ENCODE results near the gene ZDHHC20.
"Not testable (repeated sequence)": the region's sequence is repeated elsewhere in the genome, so short reads cannot be mapped to it uniquely, and the experiment has no call there.

DNA sequence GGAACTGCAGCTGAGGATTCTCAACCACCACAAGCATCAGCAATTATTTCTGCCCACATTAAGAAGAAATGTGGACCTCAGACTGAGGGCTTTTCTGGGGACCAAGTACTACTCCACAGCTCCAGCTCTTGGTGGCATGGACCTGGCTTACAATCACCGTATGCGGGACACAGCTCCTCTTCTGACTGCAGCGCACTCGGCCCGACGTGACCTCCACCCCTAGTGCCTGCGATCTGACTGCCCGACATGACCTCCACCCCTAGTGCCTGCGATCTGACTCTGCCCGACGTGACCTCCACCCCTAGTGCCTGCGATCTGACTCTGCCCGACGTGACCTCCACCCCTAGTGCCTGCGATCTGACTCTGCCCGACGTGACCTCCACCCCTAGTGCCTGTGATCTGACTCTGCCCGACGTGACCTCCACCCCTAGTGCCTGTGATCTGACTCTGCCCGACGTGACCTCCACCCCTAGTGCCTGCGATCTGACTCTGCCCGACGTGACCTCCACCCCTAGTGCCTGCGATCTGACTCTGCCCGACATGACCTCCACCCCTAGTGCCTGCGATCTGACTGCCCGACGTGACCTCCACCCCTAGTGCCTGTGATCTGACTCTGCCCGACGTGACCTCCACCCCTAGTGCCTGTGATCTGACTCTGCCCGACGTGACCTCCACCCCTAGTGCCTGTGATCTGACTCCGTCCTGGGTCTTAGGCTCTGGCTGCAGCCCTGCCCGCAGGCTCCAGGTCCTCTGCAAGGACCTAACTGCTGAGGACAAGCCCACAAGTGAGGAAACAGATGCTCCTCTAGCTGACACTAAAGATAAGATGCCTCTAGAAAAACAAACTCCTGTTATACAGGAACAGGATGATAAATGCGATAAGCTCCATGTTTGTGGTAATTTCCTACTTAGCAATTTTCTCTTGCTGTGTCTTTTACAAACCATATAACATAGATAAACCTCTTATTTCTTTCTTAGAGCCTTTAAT is 81.8 kb downstream of the ZDHHC20 start:
- TF ChIP-seq, protein P1, sequence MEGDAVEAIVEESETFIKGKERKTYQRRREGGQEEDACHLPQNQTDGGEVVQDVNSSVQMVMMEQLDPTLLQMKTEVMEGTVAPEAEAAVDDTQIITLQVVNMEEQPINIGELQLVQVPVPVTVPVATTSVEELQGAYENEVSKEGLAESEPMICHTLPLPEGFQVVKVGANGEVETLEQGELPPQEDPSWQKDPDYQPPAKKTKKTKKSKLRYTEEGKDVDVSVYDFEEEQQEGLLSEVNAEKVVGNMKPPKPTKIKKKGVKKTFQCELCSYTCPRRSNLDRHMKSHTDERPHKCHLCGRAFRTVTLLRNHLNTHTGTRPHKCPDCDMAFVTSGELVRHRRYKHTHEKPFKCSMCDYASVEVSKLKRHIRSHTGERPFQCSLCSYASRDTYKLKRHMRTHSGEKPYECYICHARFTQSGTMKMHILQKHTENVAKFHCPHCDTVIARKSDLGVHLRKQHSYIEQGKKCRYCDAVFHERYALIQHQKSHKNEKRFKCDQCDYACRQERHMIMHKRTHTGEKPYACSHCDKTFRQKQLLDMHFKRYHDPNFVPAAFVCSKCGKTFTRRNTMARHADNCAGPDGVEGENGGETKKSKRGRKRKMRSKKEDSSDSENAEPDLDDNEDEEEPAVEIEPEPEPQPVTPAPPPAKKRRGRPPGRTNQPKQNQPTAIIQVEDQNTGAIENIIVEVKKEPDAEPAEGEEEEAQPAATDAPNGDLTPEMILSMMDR (IDR thresholded peaks at IDR 0.05 in 2 of 3, conservative IDR thresholded peaks at IDR 0.05 in 1 of 3; ENCODE audit: borderline replicate concordance in 1 of 3, insufficient read depth in 1 of 3, low read depth in 2 of 3, low read length in 2 of 3), result not testable (repeated sequence)
- TF ChIP-seq SIN3A (IDR thresholded peaks at IDR 0.05; ENCODE audit: low read depth); ZNF274 (IDR thresholded peaks at IDR 0.05; ENCODE audit: low read depth, low read length); POLR2A (IDR thresholded peaks at IDR 0.05; ENCODE audit: borderline replicate concordance, extremely low read depth, insufficient read depth, insufficient read length); FOSL1 (IDR thresholded peaks at IDR 0.05; ENCODE audit: low read depth); POLR2AphosphoS5 (IDR thresholded peaks at IDR 0.05; ENCODE audit: low read depth, low read length); EZH2phosphoT487 (IDR thresholded peaks at IDR 0.05; ENCODE audit: borderline replicate concordance); EZH2 (IDR thresholded peaks at IDR 0.05); CBX3 (IDR thresholded peaks at IDR 0.05; ENCODE audit: low read depth): not testable (repeated sequence)
- TF ChIP-seq, protein P2, sequence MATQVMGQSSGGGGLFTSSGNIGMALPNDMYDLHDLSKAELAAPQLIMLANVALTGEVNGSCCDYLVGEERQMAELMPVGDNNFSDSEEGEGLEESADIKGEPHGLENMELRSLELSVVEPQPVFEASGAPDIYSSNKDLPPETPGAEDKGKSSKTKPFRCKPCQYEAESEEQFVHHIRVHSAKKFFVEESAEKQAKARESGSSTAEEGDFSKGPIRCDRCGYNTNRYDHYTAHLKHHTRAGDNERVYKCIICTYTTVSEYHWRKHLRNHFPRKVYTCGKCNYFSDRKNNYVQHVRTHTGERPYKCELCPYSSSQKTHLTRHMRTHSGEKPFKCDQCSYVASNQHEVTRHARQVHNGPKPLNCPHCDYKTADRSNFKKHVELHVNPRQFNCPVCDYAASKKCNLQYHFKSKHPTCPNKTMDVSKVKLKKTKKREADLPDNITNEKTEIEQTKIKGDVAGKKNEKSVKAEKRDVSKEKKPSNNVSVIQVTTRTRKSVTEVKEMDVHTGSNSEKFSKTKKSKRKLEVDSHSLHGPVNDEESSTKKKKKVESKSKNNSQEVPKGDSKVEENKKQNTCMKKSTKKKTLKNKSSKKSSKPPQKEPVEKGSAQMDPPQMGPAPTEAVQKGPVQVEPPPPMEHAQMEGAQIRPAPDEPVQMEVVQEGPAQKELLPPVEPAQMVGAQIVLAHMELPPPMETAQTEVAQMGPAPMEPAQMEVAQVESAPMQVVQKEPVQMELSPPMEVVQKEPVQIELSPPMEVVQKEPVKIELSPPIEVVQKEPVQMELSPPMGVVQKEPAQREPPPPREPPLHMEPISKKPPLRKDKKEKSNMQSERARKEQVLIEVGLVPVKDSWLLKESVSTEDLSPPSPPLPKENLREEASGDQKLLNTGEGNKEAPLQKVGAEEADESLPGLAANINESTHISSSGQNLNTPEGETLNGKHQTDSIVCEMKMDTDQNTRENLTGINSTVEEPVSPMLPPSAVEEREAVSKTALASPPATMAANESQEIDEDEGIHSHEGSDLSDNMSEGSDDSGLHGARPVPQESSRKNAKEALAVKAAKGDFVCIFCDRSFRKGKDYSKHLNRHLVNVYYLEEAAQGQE (IDR thresholded peaks at IDR 0.05; ENCODE audit: low read depth), result not testable (repeated sequence)
- TF ChIP-seq, protein P3, sequence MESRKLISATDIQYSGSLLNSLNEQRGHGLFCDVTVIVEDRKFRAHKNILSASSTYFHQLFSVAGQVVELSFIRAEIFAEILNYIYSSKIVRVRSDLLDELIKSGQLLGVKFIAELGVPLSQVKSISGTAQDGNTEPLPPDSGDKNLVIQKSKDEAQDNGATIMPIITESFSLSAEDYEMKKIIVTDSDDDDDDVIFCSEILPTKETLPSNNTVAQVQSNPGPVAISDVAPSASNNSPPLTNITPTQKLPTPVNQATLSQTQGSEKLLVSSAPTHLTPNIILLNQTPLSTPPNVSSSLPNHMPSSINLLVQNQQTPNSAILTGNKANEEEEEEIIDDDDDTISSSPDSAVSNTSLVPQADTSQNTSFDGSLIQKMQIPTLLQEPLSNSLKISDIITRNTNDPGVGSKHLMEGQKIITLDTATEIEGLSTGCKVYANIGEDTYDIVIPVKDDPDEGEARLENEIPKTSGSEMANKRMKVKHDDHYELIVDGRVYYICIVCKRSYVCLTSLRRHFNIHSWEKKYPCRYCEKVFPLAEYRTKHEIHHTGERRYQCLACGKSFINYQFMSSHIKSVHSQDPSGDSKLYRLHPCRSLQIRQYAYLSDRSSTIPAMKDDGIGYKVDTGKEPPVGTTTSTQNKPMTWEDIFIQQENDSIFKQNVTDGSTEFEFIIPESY (IDR thresholded peaks at IDR 0.05; ENCODE audit: extremely low read depth, insufficient replicate concordance, low read length), result not testable (repeated sequence)
